NCI-H2196 treated with DMSO at 0.1 percent for 48 hours (cell line): Measurements from ENCODE around the gene GOLGA1.
"Not testable (repeated sequence)": the region's sequence is repeated elsewhere in the genome, so short reads cannot be mapped to it uniquely, and the experiment has no call there.

Experiments
- DNase-seq: peaks from one replicate; lab custom pipeline; 2025; ENCODE audit not compliant: unreplicated experiment; lab: John Stamatoyannopoulos, UW

GOLGA1 gene

DNA sequence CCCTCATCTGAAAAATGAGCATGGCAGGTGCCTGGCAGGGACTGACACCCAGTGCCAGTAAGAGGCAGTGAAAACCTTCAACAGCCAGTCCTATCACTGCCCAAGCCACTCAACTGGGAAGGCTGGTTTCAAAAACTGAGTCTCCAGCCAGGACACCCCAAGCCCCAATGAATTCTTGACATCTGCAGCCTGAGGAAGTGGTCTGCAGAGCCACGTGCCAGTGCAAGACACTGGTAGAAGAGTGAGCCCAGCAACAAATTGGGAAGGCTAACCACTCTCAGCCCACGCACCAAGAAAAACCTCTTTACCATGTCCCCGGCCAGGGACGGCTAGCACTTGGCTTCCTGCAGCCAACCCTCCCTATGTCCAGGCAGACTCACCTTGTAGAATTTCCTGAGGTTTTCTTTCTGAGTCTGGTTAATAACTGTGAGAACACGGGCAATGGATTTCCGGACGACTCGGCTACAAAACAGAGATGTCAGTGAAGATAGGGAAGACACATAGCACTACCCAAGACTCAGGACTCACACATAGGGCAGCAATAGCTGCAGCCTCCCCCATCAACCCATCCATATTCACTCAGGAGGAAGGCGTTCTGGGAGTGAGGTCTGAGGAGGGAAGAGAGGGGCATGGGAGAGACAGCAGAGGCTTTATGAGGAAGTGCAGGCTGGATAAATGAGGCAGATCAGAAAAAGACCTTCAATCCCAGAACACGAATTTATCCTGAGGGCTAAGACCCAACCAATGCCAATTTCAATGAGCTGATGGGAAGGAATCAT lies 80.9 kb downstream of the GOLGA1 start:
- no peak for DNase-seq

- DNase-seq: no peak
Observed at GRCh38 chr9:124858330-124859046, 82.4 kb downstream of the GOLGA1 start.

GRCh38 chr9:124857533-124858162 lies 83.2 kb downstream of the GOLGA1 start:
- DNase-seq: no peak

DNA sequence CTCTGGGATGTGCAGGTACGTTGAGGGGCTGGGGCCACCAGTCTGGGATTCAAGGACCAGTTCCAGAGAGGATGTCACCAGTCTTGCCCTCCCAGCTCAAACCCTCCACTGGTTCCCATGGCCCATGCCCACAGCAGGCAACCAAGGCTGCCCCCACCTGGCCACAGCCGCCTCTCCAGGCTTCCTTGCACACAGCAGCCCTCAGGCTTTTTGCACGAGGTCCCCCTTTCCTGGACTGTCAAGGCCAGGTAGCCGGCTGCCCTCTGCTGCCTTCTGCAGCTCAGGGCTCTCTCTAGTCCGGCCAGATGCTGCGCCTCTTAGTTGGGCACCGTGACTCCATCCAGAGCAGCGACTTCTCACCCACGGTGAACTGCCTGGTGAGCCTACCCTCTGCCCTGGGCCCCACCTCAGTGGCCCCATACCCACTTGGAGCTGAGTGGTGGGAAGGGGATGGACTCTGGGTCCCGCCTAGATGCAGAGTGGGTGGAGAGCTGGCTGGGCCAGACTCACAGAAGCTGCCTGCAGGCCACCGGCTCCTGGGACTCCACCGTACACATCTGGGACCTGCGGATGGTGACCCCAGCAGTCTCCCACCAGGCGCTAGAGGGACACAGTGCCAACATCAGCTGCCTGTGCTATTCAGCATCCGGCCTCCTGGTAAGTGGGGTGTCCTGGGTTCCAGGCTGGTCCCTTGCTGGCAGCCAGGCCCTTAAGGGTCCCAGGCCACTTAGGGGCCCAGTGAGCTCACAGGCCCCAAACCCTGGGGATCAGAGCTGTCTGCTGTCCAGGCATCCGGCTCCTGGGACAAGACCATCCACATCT lies 84.7 kb downstream of the GOLGA1 start:
- DNase-seq: no peak

- DNase-seq: no peak
Observed at GRCh38 chr9:124855566-124855943, 85.3 kb downstream of the GOLGA1 start.

DNA sequence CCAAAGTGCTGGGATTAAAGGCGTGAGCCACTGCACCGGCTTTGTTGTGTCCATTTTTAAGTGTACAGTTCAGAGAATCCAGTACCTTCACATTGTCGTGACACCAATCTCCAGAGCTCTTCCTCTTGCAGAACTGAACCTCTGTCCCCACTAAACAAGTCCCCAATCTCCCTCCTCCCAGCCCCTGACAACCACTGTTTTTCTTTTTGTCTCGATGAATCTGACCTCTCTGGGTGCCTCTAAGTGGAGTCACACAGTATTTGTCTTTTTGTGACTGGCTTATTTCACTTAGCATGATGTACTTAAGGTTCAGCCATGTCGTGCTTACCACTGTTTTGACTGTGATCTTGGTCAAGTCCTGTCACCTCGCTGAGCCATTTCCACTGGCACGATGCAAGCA lies 86.1 kb downstream of the GOLGA1 start:
- DNase-seq: no peak

DNA sequence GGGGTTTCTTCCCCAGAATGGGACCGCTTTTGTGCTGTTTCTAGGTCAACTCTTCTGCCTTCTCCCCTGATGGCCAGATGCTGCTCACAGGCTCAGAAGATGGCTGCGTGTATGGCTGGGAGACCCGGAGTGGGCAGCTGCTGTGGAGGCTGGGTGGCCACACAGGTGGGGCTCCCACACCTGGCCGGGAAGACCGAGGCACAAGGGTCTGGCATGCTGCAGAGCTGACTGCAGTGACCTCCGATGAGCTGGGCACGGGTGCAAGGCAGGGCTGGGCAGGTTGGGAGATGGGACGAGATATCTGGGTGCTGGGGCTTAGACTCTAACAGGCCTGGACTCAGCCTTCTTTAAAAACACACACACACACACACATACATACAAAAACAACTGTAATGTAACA lies 86.7 kb downstream of the GOLGA1 start:
- no peak for DNase-seq

DNA sequence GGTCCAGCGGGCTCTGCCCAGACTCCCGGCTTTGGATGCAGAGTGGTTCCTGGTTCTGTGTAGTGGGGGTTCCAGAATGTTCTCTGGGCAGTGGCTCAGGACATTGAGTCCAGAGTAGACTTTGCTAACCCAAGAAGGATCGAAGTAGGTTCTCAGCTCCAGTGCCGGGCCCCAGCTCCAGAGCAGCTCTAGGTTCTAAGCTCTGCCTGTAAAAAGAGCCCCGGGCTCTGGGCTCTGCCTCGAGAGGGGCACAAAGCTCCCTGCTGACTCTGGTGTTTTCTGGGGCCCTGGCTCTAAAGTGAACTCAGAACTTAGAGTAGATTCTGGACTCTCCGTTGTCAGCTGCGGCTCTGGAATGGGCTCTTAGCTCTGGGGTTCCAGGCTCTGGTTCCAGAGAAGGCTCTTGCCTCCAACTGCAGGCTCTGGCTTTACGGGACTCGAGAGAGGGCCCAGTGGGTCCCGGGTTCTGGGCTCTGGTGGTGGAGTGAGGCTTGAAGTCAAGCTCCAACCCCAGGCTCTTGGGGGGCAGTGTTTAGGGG lies 87.2 kb downstream of the GOLGA1 start:
- DNase-seq: no peak

GRCh38 chr9:124852829-124853531 lies 87.9 kb downstream of the GOLGA1 start, which contains the start of gene WDR38:
Gene WDR38 (plus strand): TSS chr9:124853460. CDS start chr9:124853532, 72 bp downstream.
- peak; percentile 41 for DNase-seq

GRCh38 chr9:124852121-124852828 lies 88.6 kb downstream of the GOLGA1 start:
- DNase-seq: no peak

DNA sequence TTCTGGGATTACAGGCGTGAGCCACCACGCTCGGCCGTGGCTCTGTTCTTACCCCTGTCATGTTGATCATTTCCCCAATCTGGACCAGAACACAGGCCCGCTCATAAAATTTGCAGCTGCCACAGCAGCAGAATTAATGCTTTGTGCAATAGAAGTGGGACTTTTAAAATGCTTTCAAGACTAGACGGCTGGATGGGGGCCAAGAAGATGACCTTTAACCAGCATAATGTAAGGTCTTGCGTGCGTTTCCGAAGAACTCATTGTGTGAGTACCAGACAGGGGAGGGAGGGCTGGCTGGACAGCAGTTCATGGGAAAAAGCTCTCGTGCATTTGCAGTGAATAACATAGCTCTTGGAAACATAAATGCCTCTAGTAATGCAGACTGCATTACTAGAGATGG lies 91.1 kb downstream of the GOLGA1 start:
- DNase-seq: no peak

DNA sequence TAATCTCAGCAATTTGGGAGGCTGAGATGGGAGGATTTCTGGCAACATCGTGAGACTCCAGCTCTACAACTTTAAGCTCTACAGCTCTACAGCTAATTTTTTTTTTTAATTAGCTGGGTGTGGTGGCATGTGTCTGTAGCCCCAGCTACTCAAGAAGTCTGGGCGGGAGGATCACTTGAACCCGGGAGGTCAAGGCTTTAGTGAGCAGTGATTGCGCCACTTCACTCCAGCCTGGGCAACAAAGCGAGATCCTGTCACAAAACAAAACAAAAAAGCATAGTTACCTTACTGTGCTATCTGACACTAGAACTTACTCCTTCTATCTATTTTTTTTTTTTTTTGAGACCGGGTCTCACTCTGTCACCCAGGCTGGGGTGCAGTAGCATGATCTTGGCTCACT lies 93.9 kb downstream of the GOLGA1 start:
- no peak for DNase-seq

DNA sequence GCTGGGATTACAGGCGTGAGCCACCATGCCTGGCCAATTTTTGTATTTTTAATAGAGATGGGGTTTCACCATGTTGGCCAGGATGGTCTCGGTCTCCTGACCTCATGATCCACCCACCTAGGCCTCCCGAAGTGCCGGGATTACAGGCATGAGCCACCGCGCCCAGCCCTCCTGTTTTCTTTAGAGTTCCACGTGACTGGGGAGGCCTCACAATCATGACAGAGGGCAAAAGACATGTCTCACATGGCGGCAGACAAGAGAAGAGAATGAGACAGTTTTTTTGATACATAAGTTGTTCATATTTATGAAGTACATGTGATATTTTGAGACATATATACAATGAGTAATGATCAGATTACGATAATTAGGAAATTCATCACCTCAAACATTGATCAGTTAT lies 94.4 kb downstream of the GOLGA1 start:
- DNase-seq: not testable (repeated sequence)

DNA sequence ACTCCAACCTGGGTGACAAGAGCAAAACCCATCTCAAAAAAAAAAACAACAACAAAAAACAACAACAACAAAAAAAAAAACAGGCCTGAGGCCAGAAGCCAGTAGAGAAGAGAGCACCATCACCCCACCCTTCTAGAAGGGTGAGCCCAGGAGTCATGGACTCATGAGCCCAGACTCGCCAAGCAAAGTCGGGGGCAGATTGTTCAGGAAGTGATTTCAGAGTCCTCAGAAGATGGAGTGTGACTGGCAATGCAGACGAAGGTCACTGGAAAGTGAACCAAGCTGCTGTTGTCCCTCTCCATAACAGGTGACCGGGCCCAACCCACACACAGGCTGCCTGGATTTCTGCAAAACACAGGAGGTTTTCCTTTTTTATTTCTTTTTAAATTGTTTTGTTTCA lies 96.6 kb downstream of the GOLGA1 start:
- DNase-seq: no peak

GRCh38 chr9:124843456-124844034 lies 97.3 kb downstream of the GOLGA1 start:
- DNase-seq: no peak

GRCh38 chr9:124841075-124841821 lies 99.6 kb downstream of the GOLGA1 start:
- DNase-seq: no peak

- no peak for DNase-seq
Observed at GRCh38 chr9:124840300-124840833, 100.5 kb downstream of the GOLGA1 start.

DNA sequence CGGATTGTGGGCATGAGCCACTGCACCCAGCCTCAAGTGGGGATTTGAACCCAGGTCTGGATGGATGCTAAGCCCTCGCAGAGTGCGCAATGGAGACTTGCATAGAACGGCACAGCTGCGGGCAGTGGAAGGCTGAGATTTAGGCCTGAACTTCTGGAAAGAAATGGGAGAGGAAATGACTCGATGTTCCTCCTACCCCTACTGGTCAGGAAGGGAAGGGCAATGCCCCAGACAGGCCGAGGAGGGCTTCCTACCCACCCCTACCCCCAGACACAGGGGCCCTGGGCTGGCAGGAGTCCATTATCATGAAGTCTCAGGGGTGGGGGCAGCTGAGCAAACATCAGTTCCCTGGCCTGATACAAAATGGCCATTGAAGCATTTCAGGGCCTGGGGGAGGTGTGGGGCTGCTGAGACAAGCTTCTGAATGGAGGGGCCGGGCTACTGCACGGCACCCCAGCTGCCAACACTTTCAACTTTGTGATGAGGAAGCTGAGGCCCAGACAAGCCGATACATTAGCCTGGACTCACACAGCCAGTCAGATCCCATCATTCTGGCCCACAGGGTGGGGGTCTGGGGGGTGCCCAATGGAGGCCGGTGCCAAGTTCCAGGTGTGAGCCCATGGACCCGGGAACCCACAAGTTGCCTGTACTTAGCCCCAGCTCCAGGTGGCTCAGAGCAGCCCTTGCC lies 101.1 kb downstream of the GOLGA1 start:
- DNase-seq: no peak
